M059J (cell line): ENCODE results near the gene PPTC7. TPM values are rescaled to one million over a fixed set of nuclear protein-coding genes. Genes with fewer than 3 reads are reported as not detected.
"Not testable (repeated sequence)": the region's sequence is repeated elsewhere in the genome, so short reads cannot be mapped to it uniquely, and the experiment has no call there.

Experiments used
- DNase-seq: peaks from one replicate; pipeline ENCODE4 v3.0.0-alpha.2; 2012; ENCODE audit warnings: low read depth
- total RNA-seq: library from RNA; depleted of rRNA; stranded (reverse); fragments of >200 nt; shearing (Covaris generic); gene quantifications from 2 replicates; pipeline ENCODE4 v1.2.3, GENCODE V29; 2014

The PPTC7 gene
- total RNA-seq, 1 experiment from 2014 or later = 5.2 TPM

GRCh38 chr12:110585231-110585799 lies 2.2 kb upstream of the PPTC7 start:
- no peak for DNase-seq

- DNase-seq = peak; percentile 63
Measured at GRCh38 chr12:110582276-110583136, 612 bp downstream of the PPTC7 start.

- DNase-seq = no peak
Measured at GRCh38 chr12:110581931-110582275, 1.2 kb downstream of the PPTC7 start.

GRCh38 chr12:110579535-110580253 lies 3.4 kb downstream of the PPTC7 start:
- no peak for DNase-seq

- no peak for DNase-seq
Measured at GRCh38 chr12:110578694-110579534, 4.2 kb downstream of the PPTC7 start.

- DNase-seq = peak; percentile 94
Measured at GRCh38 chr12:110577864-110578693, 5.0 kb downstream of the PPTC7 start.

- no peak for DNase-seq
Measured at GRCh38 chr12:110576504-110576903, 6.6 kb downstream of the PPTC7 start.

GRCh38 chr12:110575326-110575725 lies 7.8 kb downstream of the PPTC7 start:
- DNase-seq = no peak

GRCh38 chr12:110574717-110575230 lies 8.3 kb downstream of the PPTC7 start:
- DNase-seq = not testable (repeated sequence)

GRCh38 chr12:110574044-110574443 lies 9.1 kb downstream of the PPTC7 start:
- DNase-seq = no peak

- not testable (repeated sequence) for DNase-seq
Measured at GRCh38 chr12:110570798-110571197, 12.3 kb downstream of the PPTC7 start.

GRCh38 chr12:110569838-110570237 lies 13.3 kb downstream of the PPTC7 start:
- DNase-seq = not testable (repeated sequence)

- DNase-seq = no peak
Measured at GRCh38 chr12:110568752-110569151, 14.4 kb downstream of the PPTC7 start.

GRCh38 chr12:110566993-110567392 lies 16.1 kb downstream of the PPTC7 start:
- DNase-seq = no peak

- DNase-seq = peak; percentile 70
Measured at GRCh38 chr12:110565894-110566871, 16.9 kb downstream of the PPTC7 start.

- DNase-seq = peak; percentile 25
Measured at GRCh38 chr12:110564471-110564991, 18.6 kb downstream of the PPTC7 start.

GRCh38 chr12:110563702-110564470 lies 19.2 kb downstream of the PPTC7 start:
- DNase-seq = peak; percentile 61

- DNase-seq = not testable (repeated sequence)
Measured at GRCh38 chr12:110562386-110562785, 20.7 kb downstream of the PPTC7 start.
